Stimulated activated CD8-positive, alpha-beta memory T cell treated with anti-CD3 and anti-CD28 coated beads, Interleukin-15, amount 100 ng/mL, for 24 hours (primary cell): ENCODE measurements around the gene PAPPA2.
"Not testable (repeated sequence)": the region's sequence is repeated elsewhere in the genome, so short reads cannot be mapped to it uniquely, and the experiment has no call there.

Source experiments
- DNase-seq: peaks from one replicate; pipeline ENCODE4 v3.0.0-alpha.2; 2020; ENCODE audit warnings: low read depth

PAPPA2 gene

GRCh38 chr1:176462674-176463378, at the start of gene PAPPA2:
TSS of gene PAPPA2 (plus strand) at chr1:176463175. CDS start at chr1:176556323, 93,148 bp downstream.
- no peak for DNase-seq

- no peak for DNase-seq
These were observed 46.2 kb upstream of the PAPPA2 start for GRCh38 chr1:176416777-176417176.

- DNase-seq = not testable (repeated sequence)
These were observed 43.4 kb upstream of the PAPPA2 start for GRCh38 chr1:176419608-176420007.

- no peak for DNase-seq
These were observed 28.7 kb upstream of the PAPPA2 start for GRCh38 chr1:176434234-176434633.

GRCh38 chr1:176436251-176436650, 26.7 kb upstream of the PAPPA2 start:
- no peak for DNase-seq

GRCh38 chr1:176440176-176440575, 22.8 kb upstream of the PAPPA2 start:
- no peak for DNase-seq

- no peak for DNase-seq
These were observed 18.7 kb upstream of the PAPPA2 start for GRCh38 chr1:176444286-176444685.

- no peak for DNase-seq
These were observed 17.6 kb upstream of the PAPPA2 start for GRCh38 chr1:176445402-176445801.

- DNase-seq = no peak
These were observed 14.6 kb upstream of the PAPPA2 start for GRCh38 chr1:176448340-176448739.

GRCh38 chr1:176450526-176450925, 12.4 kb upstream of the PAPPA2 start:
- DNase-seq = no peak

- not testable (repeated sequence) for DNase-seq
These were observed 11.2 kb upstream of the PAPPA2 start for GRCh38 chr1:176451741-176452140.

- DNase-seq = no peak
These were observed 6.2 kb upstream of the PAPPA2 start for GRCh38 chr1:176456795-176457194.

- no peak for DNase-seq
These were observed 2.2 kb upstream of the PAPPA2 start for GRCh38 chr1:176460544-176461336.

- DNase-seq = no peak
These were observed 1.4 kb upstream of the PAPPA2 start for GRCh38 chr1:176461576-176461975.

- no peak for DNase-seq
These were observed 3.5 kb downstream of the PAPPA2 start for GRCh38 chr1:176466514-176466913.

GRCh38 chr1:176469450-176470010, 6.6 kb downstream of the PAPPA2 start:
- no peak for DNase-seq

GRCh38 chr1:176471338-176472121, 8.6 kb downstream of the PAPPA2 start:
- DNase-seq = no peak

GRCh38 chr1:176479971-176480370, 17.0 kb downstream of the PAPPA2 start:
- no peak for DNase-seq

- no peak for DNase-seq
These were observed 17.8 kb downstream of the PAPPA2 start for GRCh38 chr1:176480750-176481149.

- no peak for DNase-seq
These were observed 22.1 kb downstream of the PAPPA2 start for GRCh38 chr1:176485083-176485482.

- no peak for DNase-seq
These were observed 31.5 kb downstream of the PAPPA2 start for GRCh38 chr1:176494436-176494835.

- DNase-seq = no peak
These were observed 36.7 kb downstream of the PAPPA2 start for GRCh38 chr1:176499671-176500070.
